ENCODE data around the gene MYO15A. TPM values are rescaled to one million over a fixed set of nuclear protein-coding genes. Genes with fewer than 3 reads are reported as not detected.

MYO15A gene
- total and polyA plus RNA-seq, 2 of the 4 experiments (the other 2 are of a cell fraction) = 0.18 to 1.1 TPM

- Histone ChIP-seq H3K9ac (ENCODE audit: low read depth, low read length) (no peak overlapping the region), H2BK5ac (ENCODE audit: low read depth, low read length, poor library complexity, severe bottlenecking) (no peak overlapping the region), H2BK120ac (ENCODE audit: low read depth, low read length) (no peak overlapping the region), H3K23ac (ENCODE audit: low read depth, low read length) (0 out of 2 replicates have a peak overlapping the region, but pooled peaks have one; percentile 56), H3K4me3 (ENCODE audit: insufficient read depth, low read depth, low read length) (no peak overlapping the region), H4K5ac (ENCODE audit: low read depth, low read length) (no peak overlapping the region), H3K18ac (ENCODE audit: low read depth, low read length) (no peak overlapping the region), H3K27me3 (ENCODE audit: control insufficient read depth, insufficient read depth, low read length) (no peaks in the 10 kb centered on the region; the same call in 1 of the 2 replicates), H2AK5ac (ENCODE audit: low read depth, low read length) (peak overlapping the region; percentile 51; the same call in 1 of the 2 replicates), H2AFZ (replicated peaks; ENCODE audit: low read length, poor library complexity) (peak overlapping the region; percentile 78), H2BK15ac (ENCODE audit: low read depth, low read length) (no peak overlapping the region), H3K4ac (ENCODE audit: low read depth, low read length) (0 out of 2 replicates have a peak overlapping the region, but pooled peaks have one; percentile 9), H4K8ac (ENCODE audit: low read depth in 2 of 2, low read length in 2 of 2) (no peak overlapping the region), H3K56ac (ENCODE audit: extremely low read depth, insufficient read depth, low read length) (no peak overlapping the region), H3K4me2 (ENCODE audit: low read depth, low read length) (no peak overlapping the region), H2BK20ac (ENCODE audit: low read depth, low read length) (no peak overlapping the region), H3K36me3 (ENCODE audit: control insufficient read depth, insufficient read depth, low read length) (no peaks in the 10 kb centered on the region), H4K20me1 (ENCODE audit: insufficient read depth, low read length) (no peaks in the 10 kb centered on the region), H4K91ac (ENCODE audit: insufficient read depth, low read depth, low read length) (no peak overlapping the region; the same call in 1 of the 2 replicates), H3K27ac (ENCODE audit: insufficient read depth, low read length) (no peak overlapping the region), H3K4me1 (ENCODE audit: control insufficient read depth, insufficient read depth, low read length) (0 out of 2 replicates have a peak, but pooled peaks cover 4% of the 10 kb centered on the region), H3K9me3 (ENCODE audit: control insufficient read depth, insufficient read depth, low read length) (no peaks in the 10 kb centered on the region), H3K79me1 (ENCODE audit: low read depth in 1 of 2, low read length in 2 of 2) (no peaks in the 10 kb centered on the region), H3K14ac (replicated peaks; ENCODE audit: low read depth, low read length) (0 out of 2 replicates have a peak overlapping the region, but pooled peaks have one; percentile 74), H2AK9ac (replicated peaks; ENCODE audit: low read depth, low read length, poor library complexity) (peak overlapping the region; percentile 82), H3K9me1 (ENCODE audit: insufficient read depth, low read length) (peaks cover 16% of the 10 kb centered on the region)
- ChIA-PET POLR2A (ENCODE audit: unreplicated experiment) (no interaction called here), CTCF (no interaction called here)
- dilution Hi-C loops (cut with HindIII; ENCODE audit: low sequenced_read_pairs, unreplicated experiment) = no loop called here
- no CpG with 5 or more reads among the region's 5 CpGs for WGBS, 2 experiments (ENCODE audit: extremely low coverage in 2 of 2, insufficient read length in 1 of 2)
- intact Hi-C loops (cut with micrococcal nuclease) = no loop called here
- no peak for DNase-seq
- ATAC-seq (ENCODE audit: low read depth) = no peak
- BruUV-seq (replicated peaks) = no TSS peak
- in situ Hi-C loops (cut with MboI; ENCODE audit: low sequenced_read_pairs) = no loop called here
- TF ChIP-seq POLR2A (IDR thresholded peaks at IDR 0.05; ENCODE audit: low read depth, low read length) (no peak), RCOR1 (IDR thresholded peaks at IDR 0.05; ENCODE audit: insufficient replicate concordance, low read length) (no peak), RFX5 (IDR thresholded peaks at IDR 0.05; ENCODE audit: low read depth, low read length) (no peak), ELK1 (IDR thresholded peaks at IDR 0.05; ENCODE audit: borderline replicate concordance, low read depth, low read length) (no peak), CHD1 (IDR thresholded peaks at IDR 0.05; ENCODE audit: low read depth, low read length) (no peak), BHLHE40 (IDR thresholded peaks at IDR 0.05; ENCODE audit: low read depth, low read length) (no peak), CTCF (conservative IDR thresholded peaks at IDR 0.05; ENCODE audit: low read depth, low read length) (no peak), RAD21 (IDR thresholded peaks at IDR 0.05; ENCODE audit: low read length) (no peak), NFE2L2 (IDR thresholded peaks at IDR 0.05; ENCODE audit: low read depth, low read length) (no peak), SMC3 (IDR thresholded peaks at IDR 0.05; ENCODE audit: low read depth, low read length) (no peak), USF2 (IDR thresholded peaks at IDR 0.05; ENCODE audit: low read depth, low read length) (no peak), CEBPB (IDR thresholded peaks at IDR 0.05; ENCODE audit: low read depth, low read length) (no peak), MAZ (IDR thresholded peaks at IDR 0.05; ENCODE audit: borderline replicate concordance, low read depth, low read length) (no peak), MXI1 (IDR thresholded peaks at IDR 0.05; ENCODE audit: borderline replicate concordance, low read depth, low read length) (no peak), FOS (IDR thresholded peaks at IDR 0.05; ENCODE audit: low read depth, low read length) (no peak)
Observed at GRCh38 chr17:18160128-18160856, 51.7 kb downstream of the MYO15A start.
